T-helper 1 cell treated with Interleukin-12 subunit alpha and Interleukin-12 subunit beta and Interleukin-4 antibody, amounts not matched to agents 30 μg/mL and 1 μg/mL, for 36 hours (primary cell): Measurements from ENCODE around the gene TCEAL6.

Source experiments
- H3K27ac Mint-ChIP-seq: one replicate; pipeline ENCODE4 v1.8.0; 2021; ENCODE audit warnings: mild to moderate bottlenecking, mixed read lengths
- H3K27me3 Mint-ChIP-seq: one replicate; pipeline ENCODE4 v1.8.0; 2021; ENCODE audit warnings: low read depth, mixed read lengths
- H3K36me3 Mint-ChIP-seq: one replicate; pipeline ENCODE4 v1.8.0; 2021; ENCODE audit warnings: low read depth, mixed read lengths
- H3K4me1 Mint-ChIP-seq: one replicate; pipeline ENCODE4 v1.8.0; 2021; ENCODE audit warnings: low read depth, mixed read lengths
- H3K4me3 Mint-ChIP-seq: one replicate; pipeline ENCODE4 v1.8.0; 2021; ENCODE audit warnings: mild to moderate bottlenecking, moderate library complexity, mixed read lengths
- H3K9me3 Mint-ChIP-seq: one replicate; pipeline ENCODE4 v1.8.0; 2021; ENCODE audit warnings: mixed read lengths

Gene TCEAL6

DNA sequence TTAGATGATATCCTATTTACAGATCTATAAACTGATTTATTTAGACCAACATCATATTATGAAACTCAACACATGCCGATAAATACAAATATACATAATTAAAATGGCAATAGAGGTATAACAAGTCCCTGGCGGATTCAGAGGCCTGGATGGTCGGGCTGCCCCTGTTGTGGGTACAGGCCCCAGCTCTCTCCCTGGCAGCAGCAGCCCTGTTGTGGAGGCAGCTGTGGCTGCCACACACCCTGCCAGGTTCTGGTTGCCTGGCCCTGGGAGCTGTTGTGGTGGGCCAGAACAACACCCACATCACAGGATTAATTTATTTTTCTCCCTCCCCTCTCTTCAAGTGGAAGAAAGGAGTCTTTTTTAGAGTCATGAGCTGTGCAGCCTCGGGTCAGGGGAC, 28.9 kb downstream of the TCEAL6 start:
- H3K36me3 Mint-ChIP-seq, result no peaks in the 10 kb centered on the region
- H3K4me1 Mint-ChIP-seq, result no peaks in the 10 kb centered on the region

More for the DNA sequence above, 28.9 kb downstream of the TCEAL6 start:
- Mint-ChIP-seq H3K9me3 (no peaks in the 10 kb centered on the region), H3K27ac (no peak overlapping the region), H3K4me3 (no peak overlapping the region), H3K27me3 (no peaks in the 10 kb centered on the region)
